ENCODE results near the gene PMS1.

- TF ChIP-seq POLR2A (IDR thresholded peaks at IDR 0.05) (no peak), CTCF (IDR thresholded peaks at IDR 0.05) (no peak)
These were observed 112.6 kb downstream of the PMS1 start for GRCh38 chr2:189896809-189897208.
